BLaER1 (cell line): ENCODE measurements around the gene AGL.
"Not testable (repeated sequence)": the region's sequence is repeated elsewhere in the genome, so short reads cannot be mapped to it uniquely, and the experiment has no call there.

ENCODE experiments used
- H3K27ac ChIP-seq: shearing (Covaris generic); formaldehyde crosslinking; 2 replicates; pipeline ENCODE4 v1.8.1; 2022
- H3K27me3 ChIP-seq: shearing (Covaris generic); formaldehyde crosslinking; 2 replicates; pipeline ENCODE4 v1.8.1; 2022
- H3K36me3 ChIP-seq: shearing (Covaris generic); formaldehyde crosslinking; 2 replicates; pipeline ENCODE4 v1.8.1; 2022
- H3K4me1 ChIP-seq: shearing (Covaris generic); formaldehyde crosslinking; 2 replicates; pipeline ENCODE4 v1.8.1; 2022
- H3K4me2 ChIP-seq: shearing (Covaris generic); formaldehyde crosslinking; 2 replicates; pipeline ENCODE4 v1.8.1; 2022
- H3K4me3 ChIP-seq: shearing (Covaris generic); formaldehyde crosslinking; 2 replicates; pipeline ENCODE4 v1.8.1; 2022
- H3K9ac ChIP-seq: shearing (Covaris generic); formaldehyde crosslinking; 2 replicates; pipeline ENCODE4 v1.8.1; 2022
- H3K9me3 ChIP-seq: shearing (Covaris generic); formaldehyde crosslinking; 2 replicates; pipeline ENCODE4 v1.8.1; 2022
- H4K20me1 ChIP-seq: shearing (Covaris generic); formaldehyde crosslinking; 2 replicates; pipeline ENCODE4 v1.8.1; 2022
- Cebpa-rat ChIP-seq: shearing (Covaris generic); IDR thresholded peaks from 2 replicates; pipeline ENCODE4 v1.8.1; 2022

The AGL gene

DNA sequence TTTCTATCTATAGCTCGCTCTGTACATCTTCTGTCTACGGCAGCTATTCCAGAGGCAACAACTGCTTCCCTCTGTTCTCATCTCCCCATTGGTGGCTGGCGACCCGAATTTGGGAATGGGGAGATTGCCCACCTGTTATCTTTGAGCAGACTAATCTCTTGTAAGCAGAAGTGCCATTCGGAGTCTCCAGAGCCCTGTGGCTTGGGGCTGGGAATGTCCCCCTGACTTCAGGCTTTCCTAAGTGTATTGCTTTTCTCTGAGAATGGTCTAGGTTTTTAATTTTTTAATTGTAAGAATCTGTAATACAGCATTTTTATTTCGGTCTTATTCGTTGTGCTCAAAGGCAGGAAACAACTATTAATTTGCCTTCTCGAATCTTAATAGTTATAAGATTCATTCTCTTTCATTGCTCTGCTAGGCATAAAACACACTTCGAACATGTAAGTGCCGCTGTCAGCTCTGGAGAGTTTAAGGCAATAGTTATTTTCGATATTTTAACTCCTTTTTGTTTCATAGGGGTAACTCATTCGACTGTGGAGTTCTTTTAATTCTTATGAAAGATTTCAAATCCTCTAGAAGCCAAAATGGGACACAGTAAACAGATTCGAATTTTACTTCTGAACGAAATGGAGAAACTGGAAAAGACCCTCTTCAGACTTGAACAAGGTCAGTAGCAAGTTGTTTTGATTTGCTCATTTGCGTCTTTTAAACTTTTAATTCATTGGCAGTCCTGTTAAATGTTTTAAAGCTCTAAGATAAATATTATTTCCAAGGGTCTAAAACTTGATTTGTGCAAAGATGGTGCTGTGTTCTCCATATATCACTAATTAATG lies 514 bp downstream of the AGL start:
- Histone ChIP-seq H3K9me3 (no peaks in the 10 kb centered on the region), H3K4me1 (peaks cover 13% of the 10 kb centered on the region), H3K36me3 (0 out of 2 replicates have a peak, but pooled peaks cover 8% of the 10 kb centered on the region), H3K27ac (peak overlapping the region; percentile 81), H3K9ac (peak overlapping the region; percentile 79), H4K20me1 (no peaks in the 10 kb centered on the region), H3K4me3 (peak overlapping the region; percentile 78), H3K4me2 (peak overlapping the region; percentile 85), H3K27me3 (peaks cover 8% of the 10 kb centered on the region; the same call in 1 of the 2 replicates)
- no peak for TF ChIP-seq Cebpa-rat

DNA sequence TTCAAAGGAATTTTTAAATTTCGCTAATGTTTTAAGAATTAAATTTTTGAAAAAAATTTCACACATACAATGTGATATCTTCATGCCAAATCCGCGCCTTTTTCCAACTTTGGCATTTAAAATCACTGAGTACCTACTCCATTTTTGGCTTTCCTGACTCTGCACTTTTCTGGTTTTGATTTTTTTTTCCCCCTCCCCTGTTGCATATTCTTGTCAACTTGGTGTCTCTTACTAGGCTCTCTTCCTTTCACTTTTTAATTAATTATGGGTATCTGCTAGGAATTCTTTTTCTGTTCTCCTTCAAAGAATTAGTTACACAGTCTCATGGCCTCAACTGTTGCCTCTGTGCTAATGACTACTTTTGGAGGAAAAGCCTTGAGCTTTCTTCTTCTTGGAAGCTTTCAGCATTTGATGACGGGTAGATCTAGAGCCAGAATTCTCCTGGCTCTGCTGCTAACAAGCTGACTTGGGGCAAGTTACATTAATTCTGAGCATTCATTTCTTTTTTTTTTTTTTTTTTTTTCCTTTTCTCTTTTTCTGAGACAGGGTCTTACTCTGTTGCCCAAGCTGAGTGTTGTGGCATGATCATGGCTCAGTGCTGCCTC lies 1.8 kb downstream of the AGL start:
- TF ChIP-seq Cebpa-rat: no peak
- Histone ChIP-seq H3K27ac (no peak overlapping the region), H4K20me1 (no peaks in the 10 kb centered on the region), H3K4me1 (peaks cover 13% of the 10 kb centered on the region), H3K4me3 (no peak overlapping the region), H3K9ac (no peak overlapping the region), H3K27me3 (peaks cover 8% of the 10 kb centered on the region; the same call in 1 of the 2 replicates), H3K9me3 (peaks cover 5% of the 10 kb centered on the region), H3K36me3 (0 out of 2 replicates have a peak, but pooled peaks cover 8% of the 10 kb centered on the region), H3K4me2 (no peak overlapping the region)

DNA sequence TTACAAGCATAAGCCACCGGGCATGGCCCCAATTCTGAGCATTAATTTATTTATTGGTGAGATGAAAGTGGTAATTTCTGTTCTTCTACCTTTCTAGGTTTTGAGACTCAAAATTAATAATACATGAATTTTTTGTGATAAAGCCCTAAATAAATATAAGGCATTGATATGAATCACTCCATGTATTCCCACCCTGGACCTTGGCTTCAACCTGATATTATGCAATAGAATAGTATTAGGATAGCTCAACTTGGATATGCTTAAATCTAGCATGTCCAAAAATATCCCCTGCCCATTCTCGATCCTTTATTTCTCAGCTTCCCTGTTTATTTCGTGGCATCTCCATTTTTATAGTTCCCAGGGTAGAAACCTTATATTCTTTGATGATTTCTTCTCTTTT lies 2.5 kb downstream of the AGL start:
- no peak overlapping the region for H3K27ac ChIP-seq
- no peak overlapping the region for H3K4me2 ChIP-seq
- H4K20me1 ChIP-seq: no peaks in the 10 kb centered on the region
- 0 out of 2 replicates have a peak, but pooled peaks cover 8% of the 10 kb centered on the region for H3K36me3 ChIP-seq
- H3K4me3 ChIP-seq: no peak overlapping the region
- peaks cover 8% of the 10 kb centered on the region for H3K9me3 ChIP-seq
- TF ChIP-seq Cebpa-rat: no peak
- peaks cover 8% of the 10 kb centered on the region; the same call in 1 of the 2 replicates for H3K27me3 ChIP-seq
- no peak overlapping the region for H3K9ac ChIP-seq
- H3K4me1 ChIP-seq: peaks cover 13% of the 10 kb centered on the region

DNA sequence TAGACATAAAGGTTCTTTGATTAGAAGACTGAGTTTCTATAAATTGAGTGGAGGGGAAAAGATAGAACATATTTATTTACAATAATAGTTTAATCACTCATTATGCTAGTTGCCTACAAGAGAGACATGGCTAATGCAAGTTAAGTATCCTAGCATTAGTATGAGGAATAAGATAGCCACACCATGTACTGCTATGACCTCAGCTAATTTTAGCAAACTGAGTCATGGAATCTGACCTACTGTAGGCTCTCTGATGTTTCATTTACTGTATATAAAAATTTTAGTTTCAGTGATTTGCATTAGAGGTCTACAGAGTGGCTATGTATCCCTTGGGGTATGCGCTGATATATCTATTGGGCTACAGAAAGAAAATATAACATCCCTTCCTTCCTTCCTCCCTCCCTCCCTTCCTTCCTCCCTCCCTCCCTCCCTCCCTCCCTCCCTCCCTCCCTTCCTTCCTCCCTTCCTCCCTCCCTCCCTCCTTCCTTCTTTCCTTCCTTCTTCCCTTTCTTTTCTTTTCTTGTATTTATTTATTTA lies 5.8 kb downstream of the AGL start:
- Histone ChIP-seq H3K27ac (no peak overlapping the region), H3K9me3 (peaks cover 8% of the 10 kb centered on the region), H3K4me2 (no peak overlapping the region), H3K36me3 (0 out of 2 replicates have a peak, but pooled peaks cover 8% of the 10 kb centered on the region), H3K4me1 (no peaks in the 10 kb centered on the region; the same call in 1 of the 2 replicates), H4K20me1 (no peaks in the 10 kb centered on the region), H3K9ac (no peak overlapping the region), H3K27me3 (no peaks in the 10 kb centered on the region; the same call in 1 of the 2 replicates), H3K4me3 (no peak overlapping the region)
- TF ChIP-seq Cebpa-rat: no peak

DNA sequence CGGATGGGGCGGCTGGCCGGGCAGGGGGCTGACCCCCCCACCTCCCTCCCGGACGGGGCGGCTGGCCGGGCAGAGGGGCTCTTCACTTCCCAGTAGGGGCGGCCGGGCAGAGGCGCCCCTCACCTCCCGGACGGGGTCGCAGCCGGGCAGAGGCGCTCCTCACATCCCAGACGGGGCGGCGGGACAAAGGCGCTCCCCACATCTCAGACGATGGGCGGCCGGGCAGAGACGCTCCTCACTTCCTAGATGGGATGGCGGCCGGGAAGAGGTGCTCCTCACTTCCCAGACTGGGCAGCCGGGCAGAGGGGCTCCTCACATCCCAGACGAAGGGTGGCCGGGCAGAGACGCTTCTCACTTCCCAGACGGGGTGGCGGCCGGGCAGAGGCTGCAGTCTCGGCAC lies 6.9 kb downstream of the AGL start:
- H3K9me3 ChIP-seq, H3K4me2 ChIP-seq, H4K20me1 ChIP-seq, H3K4me1 ChIP-seq, H3K27ac ChIP-seq, H3K27me3 ChIP-seq, H3K9ac ChIP-seq, H3K36me3 ChIP-seq, H3K4me3 ChIP-seq: not testable (repeated sequence)

DNA sequence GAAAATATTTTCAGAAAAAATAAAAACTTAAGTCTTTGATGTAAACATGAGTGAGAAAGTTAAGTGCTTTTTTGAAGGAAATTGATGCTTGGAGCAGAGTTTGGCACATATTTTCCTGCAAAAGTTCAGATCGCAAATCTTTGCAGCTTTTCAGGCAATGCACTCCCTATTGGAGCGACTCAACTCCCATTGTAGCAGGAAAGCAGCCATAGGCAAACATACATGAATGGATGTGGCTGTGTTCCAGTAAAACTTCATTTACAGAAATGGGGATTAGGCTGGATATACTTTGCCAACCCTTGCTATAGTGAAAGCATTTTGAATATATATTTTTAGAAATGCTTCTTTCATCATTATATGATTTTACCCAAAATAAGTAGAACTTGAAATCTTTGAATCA lies 8.1 kb downstream of the AGL start:
- no peak overlapping the region for H3K4me2 ChIP-seq
- TF ChIP-seq Cebpa-rat: no peak
- H3K4me3 ChIP-seq: no peak overlapping the region
- no peaks in the 10 kb centered on the region for H4K20me1 ChIP-seq
- no peaks in the 10 kb centered on the region for H3K4me1 ChIP-seq
- H3K36me3 ChIP-seq: peaks cover 13% of the 10 kb centered on the region
- H3K9ac ChIP-seq: no peak overlapping the region
- no peak overlapping the region for H3K27ac ChIP-seq
- no peaks in the 10 kb centered on the region for H3K27me3 ChIP-seq
- H3K9me3 ChIP-seq: peaks cover 17% of the 10 kb centered on the region

DNA sequence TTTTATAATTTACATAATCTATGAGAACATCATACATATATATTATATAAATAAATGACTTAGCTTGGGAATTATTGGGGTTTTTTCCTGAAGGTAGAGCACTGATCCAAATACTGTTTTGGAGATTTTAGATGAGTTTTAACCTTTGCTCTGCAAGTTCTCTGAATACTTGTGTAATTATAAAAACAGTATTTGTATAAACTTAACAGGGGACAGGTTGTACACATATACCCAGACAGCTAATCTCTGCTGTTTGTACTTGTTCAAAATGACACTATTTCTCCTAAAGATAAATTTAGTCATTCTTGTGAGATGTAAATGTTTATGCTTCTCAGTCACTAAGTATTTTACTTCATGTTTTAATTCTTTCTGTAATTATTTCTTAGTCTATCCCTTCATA lies 8.7 kb downstream of the AGL start:
- TF ChIP-seq Cebpa-rat: no peak
- no peak overlapping the region for H3K4me2 ChIP-seq
- H3K4me1 ChIP-seq: no peaks in the 10 kb centered on the region
- no peak overlapping the region for H3K9ac ChIP-seq
- no peak overlapping the region for H3K4me3 ChIP-seq
- peaks cover 16% of the 10 kb centered on the region for H3K36me3 ChIP-seq
- H3K9me3 ChIP-seq: peaks cover 17% of the 10 kb centered on the region
- no peak overlapping the region for H3K27ac ChIP-seq
- no peaks in the 10 kb centered on the region for H4K20me1 ChIP-seq
- H3K27me3 ChIP-seq: no peaks in the 10 kb centered on the region

DNA sequence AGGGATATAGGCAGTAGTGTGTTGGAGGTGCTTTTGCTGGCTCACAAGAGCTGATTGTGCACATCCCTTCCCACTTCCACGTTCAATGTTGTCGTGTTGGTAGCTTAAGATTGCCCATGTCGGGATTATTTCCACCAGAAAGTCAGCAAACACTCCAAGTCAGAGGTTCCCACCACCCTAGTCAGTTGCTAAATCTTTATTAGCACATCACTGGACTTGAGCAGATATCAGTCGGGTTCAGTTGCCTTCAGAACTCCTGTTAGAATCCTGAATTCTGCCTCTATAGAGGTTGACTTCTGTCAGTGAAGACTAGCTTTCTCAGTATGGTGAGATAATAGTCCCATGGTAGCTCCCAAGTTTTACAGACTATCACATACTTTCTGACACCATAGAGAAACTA lies 10.5 kb downstream of the AGL start:
- TF ChIP-seq Cebpa-rat: no peak

DNA sequence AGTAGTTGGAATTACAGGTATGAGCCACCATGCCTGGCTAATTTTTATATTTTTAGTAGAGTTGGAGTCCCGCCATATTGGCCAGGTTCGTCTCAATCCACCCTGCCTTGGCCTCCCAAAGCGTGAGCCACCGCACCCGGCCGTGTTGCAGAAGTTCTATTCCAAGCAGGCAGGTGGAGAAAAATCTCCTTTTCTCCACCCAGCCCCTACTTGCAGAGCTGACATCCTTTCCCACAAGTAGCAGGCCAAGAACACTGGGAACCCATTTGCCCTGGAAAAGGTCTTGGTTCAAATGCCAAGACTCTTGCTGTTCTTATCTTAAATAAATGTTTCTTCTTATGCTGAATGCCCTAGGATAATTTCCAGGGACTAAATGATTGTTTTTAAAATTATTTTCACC lies 17.5 kb downstream of the AGL start:
- peaks cover 7% of the 10 kb centered on the region for H3K36me3 ChIP-seq
- no peaks in the 10 kb centered on the region for H3K4me1 ChIP-seq
- H3K27me3 ChIP-seq: no peaks in the 10 kb centered on the region
- no peaks in the 10 kb centered on the region for H4K20me1 ChIP-seq
- H3K9me3 ChIP-seq: peaks cover 4% of the 10 kb centered on the region
- no peak overlapping the region for H3K4me3 ChIP-seq
- H3K9ac ChIP-seq: no peak overlapping the region
- no peak for TF ChIP-seq Cebpa-rat
- no peak overlapping the region for H3K4me2 ChIP-seq
- no peak overlapping the region for H3K27ac ChIP-seq

More for the DNA sequence above, 10.5 kb downstream of the AGL start:
- no peak overlapping the region for H3K27ac ChIP-seq
- peaks cover 17% of the 10 kb centered on the region for H3K9me3 ChIP-seq
- H3K4me1 ChIP-seq: no peaks in the 10 kb centered on the region
- no peak overlapping the region for H3K4me2 ChIP-seq
- no peaks in the 10 kb centered on the region for H3K27me3 ChIP-seq
- H3K36me3 ChIP-seq: peaks cover 13% of the 10 kb centered on the region
- no peak overlapping the region for H3K9ac ChIP-seq
- no peak overlapping the region for H3K4me3 ChIP-seq
- H4K20me1 ChIP-seq: no peaks in the 10 kb centered on the region

DNA sequence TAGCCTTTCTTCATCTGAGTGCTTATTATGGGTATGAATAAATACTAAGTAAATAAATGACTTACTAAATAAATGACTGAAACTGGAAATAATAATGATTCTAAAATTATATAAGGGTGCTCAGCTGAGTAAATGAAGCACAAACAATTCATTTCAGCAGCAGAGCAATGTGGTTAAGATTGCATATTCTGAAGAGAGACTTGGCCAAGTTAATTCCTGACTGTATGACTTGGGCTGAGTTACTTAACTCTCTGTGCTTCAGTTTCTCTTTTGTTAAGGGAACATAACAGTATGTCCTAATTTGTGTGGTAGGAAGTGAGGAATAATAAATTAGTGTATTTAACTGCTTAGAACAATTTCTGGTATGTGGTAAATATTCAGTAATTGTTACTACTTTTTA lies 19.1 kb downstream of the AGL start:
- Histone ChIP-seq H3K4me2 (no peak overlapping the region), H3K36me3 (no peaks in the 10 kb centered on the region), H3K9ac (no peak overlapping the region), H3K27ac (no peak overlapping the region), H3K4me3 (no peak overlapping the region), H3K9me3 (no peaks in the 10 kb centered on the region), H4K20me1 (no peaks in the 10 kb centered on the region), H3K27me3 (no peaks in the 10 kb centered on the region), H3K4me1 (no peaks in the 10 kb centered on the region)
- TF ChIP-seq Cebpa-rat: no peak
